HG02678 (cell line): ENCODE measurements around the gene IGFBP2.

ENCODE experiments used
- ATAC-seq: cut with Tn5 transposase; IDR thresholded peaks from one replicate; pipeline ENCODE4 v1.9.1; 2021; ENCODE audit warnings: mild to moderate bottlenecking, moderate library complexity; ENCODE audit not compliant: unreplicated experiment

Gene IGFBP2

GRCh38 chr2:216661051-216661450 lies 27.8 kb downstream of the IGFBP2 start:
- no peak for ATAC-seq

DNA sequence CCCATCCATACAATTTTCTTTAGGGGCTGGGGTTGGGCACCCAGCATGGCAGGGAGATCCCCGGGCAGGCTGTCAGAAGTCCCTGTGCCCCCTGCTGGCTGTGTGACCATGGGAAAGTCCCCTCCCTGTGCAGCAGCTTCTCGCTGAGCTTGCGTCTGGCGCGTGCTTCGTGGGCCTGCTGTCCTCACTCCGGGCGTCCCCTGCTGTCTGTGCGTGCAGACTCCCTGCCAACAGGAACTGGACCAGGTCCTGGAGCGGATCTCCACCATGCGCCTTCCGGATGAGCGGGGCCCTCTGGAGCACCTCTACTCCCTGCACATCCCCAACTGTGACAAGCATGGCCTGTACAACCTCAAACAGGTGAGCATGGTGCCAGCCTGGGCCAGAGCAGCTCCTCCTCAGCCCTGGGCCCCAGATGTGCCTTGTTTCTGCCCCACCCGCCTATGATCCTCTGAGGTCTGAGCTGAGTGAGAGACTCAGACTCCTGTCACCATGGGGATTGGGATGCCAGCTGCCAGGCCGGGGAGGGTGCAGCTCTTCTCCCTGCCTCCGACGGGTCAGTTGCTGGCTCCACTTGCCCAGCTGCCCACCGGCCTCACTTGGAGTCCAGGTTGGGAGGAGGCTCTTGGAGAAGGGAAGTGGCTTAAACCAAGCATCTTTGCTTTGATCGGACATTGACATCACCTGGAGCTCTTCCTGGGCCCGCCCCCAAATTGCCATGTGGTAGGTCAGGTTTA lies 28.6 kb downstream of the IGFBP2 start:
- no peak for ATAC-seq

DNA sequence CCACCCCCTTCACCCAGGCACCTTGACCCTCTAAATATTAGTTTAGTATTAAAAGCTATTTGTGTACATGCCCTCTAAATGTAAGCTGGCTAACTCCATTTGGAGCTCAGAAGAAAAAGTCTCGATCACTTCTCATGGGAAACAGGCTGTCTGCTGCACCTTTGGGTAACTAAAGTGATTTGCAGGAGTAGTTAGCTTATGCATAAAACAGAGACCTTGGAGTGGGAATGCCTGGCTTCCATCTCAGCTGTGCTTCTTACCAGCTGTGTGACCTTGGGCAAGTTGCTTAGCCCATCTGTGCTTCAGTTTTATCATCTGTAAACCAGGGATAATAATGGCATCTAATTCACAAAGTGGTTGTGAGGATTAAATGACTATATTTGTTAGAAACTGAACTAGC lies 29.9 kb downstream of the IGFBP2 start:
- no peak for ATAC-seq

GRCh38 chr2:216663846-216664245 lies 30.6 kb downstream of the IGFBP2 start:
- ATAC-seq = no peak

DNA sequence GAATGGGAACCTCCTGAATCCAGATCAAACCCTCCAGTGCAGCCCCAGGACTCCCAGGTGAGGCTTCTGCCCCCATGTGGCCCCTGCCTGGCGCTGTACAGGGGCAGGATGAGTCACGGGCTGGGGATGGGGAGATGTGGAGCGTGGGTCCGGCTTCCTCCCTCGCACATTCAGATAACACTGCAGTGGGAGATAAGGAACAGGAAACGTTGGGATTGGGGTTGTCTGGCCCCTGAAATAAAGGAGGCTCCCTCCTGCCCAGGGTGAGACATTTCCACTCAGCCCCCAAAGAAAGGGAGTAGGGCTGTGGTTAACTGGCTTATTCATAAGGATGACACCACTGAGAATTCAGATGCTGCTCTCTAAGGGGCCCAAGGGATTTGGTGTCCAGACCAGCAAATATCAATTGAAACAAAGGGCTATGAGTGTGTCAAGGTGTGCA lies 31.4 kb downstream of the IGFBP2 start:
- ATAC-seq = no peak

DNA sequence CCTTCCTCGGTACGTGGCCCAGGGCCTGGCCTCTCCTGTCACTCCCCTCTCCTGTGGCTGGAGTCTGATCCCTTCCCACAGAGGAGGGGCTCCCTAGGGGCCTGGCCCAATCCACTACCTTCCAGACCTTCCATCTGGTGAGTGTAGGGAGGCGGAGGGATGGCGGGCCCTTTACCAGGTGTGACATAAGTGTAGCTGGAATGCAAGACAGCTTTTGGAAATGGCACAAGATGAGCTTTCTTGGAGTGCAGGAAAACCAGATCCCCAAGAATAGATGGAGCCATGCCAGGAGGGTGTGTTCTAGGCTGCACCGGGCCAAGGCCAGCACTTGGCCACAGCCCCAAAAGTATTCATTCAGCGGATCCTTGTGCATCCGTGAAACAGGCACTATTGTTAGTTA lies 32.0 kb downstream of the IGFBP2 start:
- ATAC-seq = no peak

- ATAC-seq = no peak
Observed at GRCh38 chr2:216665717-216666116, 32.5 kb downstream of the IGFBP2 start.

DNA sequence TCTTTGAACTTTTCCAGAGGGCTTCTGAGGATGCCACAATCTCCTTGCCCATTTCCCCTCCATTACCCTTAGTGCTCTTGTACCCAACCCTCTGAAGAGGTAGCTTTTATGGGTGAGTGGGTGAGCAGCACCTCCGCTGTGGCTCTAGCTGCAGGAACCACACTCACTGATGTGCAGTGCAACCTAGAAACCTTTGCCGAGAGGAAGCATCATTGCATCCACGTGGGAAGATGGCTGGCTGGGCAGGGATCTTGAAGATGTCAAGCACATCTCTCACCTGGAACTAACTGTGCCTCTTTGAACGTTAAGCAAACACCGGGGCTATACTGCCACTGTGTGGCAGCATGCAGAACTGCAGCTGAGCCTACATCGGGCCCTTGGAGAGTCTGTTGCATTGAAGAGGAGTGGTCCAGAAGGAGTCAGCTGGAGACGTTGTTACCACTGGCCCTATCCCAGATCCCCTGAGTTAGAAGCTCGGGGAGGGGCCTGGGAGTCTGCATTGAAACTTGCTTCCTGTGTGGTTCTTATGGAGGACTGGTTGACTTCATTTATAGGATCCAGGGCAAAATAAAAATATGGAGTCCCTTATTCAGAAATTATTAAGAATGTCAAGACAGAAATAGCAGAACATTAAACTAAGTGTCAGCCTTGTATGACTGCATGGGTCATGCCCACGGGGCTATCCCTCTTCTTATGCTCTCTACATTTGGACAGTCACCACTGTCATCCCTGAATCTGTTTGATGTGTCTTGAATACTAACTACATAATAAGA lies 33.4 kb downstream of the IGFBP2 start:
- ATAC-seq = peak; percentile 81

DNA sequence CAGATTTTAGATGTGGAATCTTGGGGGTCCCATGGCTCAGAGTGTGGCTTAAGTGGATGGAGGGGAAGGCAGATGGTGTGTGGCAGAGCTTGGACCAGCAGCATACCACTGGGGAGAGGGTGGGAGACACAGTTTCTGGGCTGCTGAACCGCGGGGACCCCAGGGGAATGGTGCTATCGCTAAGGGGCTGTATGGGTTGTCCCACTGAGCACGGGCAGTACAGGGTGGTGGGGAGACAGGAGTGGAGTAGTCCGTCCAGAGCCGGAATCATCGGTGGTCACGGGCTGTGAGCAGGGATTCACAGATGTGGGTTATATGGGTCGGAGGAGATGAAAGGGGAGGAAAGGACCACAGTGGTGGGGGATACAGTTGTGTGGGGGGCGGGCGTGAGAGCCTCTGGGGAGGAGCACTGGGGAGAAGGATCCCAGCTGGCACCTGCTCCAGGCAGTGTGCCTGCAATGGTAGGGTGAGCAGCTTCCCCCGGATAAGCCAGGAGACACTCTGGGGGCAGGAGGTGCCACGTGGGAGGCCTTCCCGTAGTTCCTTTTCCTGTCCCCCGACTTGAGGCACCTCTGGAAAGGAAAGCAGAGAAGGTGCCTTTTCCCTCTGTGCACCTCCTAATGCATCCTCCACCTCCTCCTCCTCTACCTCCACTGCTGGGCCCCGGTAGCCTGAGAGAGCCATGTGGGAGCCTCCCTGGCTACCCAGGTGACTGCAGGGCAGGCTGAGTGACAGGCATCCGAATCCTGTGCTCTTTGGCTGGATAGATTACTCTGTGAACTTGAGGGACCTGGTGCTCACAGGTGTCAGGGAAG lies 37.3 kb downstream of the IGFBP2 start:
- ATAC-seq = no peak

- no peak for ATAC-seq
Observed at GRCh38 chr2:216671081-216671411, 37.8 kb downstream of the IGFBP2 start.

DNA sequence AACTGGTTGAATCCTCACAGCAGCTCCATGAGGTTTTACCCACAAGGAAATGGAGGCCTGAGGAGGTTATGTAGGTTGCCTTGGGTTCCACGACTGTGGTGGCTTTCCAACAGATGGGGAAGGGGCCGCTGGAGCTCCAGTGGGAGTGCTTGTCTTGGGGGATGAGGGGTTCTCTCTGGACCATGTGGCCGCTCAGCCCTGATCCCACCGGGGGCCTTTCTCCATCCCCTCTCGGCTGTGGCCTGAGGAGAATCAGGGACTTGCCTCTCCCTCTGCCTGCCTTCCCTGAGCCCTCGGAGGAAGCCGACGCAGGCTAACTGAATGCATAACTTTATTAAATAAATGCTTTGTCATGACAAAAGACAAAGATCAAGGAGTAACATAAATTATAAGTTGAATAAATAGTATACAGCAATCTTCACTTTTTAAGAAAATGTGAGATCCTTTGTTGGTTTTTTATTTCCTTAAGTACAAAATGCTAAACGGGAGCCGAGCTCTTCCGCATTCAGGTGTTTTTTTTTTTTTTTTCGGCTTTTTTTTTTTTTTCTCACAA lies 38.6 kb downstream of the IGFBP2 start:
- no peak for ATAC-seq

- no peak for ATAC-seq
Observed at GRCh38 chr2:216672466-216672865, 39.2 kb downstream of the IGFBP2 start.

DNA sequence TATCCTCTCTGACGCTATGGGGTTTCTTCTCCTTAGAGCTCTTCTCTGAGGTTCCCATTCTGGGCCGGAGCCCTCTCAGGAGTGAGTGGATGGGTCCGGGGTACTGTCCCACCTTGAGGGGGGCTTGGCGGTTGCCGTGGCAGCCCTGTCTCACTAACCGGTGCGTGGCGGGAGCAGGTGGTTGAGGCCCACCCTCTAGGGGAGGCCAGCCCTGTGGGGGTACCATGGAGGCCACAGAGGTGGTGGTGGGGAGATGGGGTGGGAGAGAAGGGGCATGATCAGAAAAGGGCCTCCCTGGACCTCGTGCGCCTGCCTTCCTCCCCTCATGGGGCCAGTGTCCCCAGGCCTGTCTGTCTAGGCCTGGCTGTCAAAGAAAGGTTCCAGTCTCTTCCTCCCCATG lies 39.8 kb downstream of the IGFBP2 start:
- no peak for ATAC-seq

DNA sequence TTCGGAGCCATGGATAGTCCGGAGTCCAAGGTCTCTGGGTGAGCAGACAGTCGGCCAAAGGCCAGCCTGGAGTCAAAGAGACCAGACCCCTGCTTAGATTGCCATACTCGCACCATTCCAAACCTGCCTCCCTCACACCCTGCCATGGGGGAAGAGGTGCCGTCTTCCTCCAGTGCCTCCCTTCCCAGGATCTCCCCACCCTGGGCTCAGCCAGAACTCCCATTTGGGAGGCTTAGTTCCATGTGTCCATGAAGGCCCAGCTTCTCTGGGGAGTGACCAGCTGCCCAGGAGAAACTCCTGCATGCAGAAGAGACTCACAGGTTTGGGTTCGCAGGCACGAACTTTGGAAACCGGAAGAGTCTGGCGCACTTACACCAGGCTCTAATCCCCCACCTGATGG lies 40.4 kb downstream of the IGFBP2 start:
- ATAC-seq = no peak

- no peak for ATAC-seq
Observed at GRCh38 chr2:216674376-216674775, 41.2 kb downstream of the IGFBP2 start.

- no peak for ATAC-seq
Observed at GRCh38 chr2:216676630-216677029, 43.4 kb downstream of the IGFBP2 start.

DNA sequence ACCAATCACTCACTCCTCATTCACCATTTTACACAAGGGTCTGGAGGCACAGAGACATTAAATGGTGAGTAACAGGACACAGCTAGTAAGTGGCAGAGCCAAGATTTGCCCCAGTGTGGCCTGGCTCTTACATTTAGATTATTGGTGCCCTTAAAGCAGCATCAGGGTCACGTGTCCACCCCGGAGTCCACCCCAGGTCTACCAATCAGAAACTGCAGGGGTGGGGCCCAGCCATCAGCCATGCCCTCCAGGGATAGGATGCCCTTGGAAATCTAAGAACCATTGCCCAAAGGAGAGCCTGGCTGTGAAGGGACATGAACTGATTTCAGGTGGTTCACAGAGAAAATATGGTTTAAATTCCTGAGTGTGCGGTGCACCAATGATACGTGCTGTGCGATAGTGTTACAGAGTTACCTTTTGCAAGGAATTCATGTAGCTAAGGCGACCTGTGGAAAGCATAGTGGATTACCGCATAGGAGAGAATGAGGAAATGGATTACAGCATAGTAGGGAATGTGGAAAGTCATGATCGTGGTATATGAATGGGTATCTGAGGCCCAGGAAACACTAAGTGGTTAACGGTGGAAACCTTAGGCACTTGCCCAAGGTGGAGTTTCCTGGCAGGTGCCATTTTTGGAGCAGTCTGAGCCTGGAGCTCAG lies 44.3 kb downstream of the IGFBP2 start:
- ATAC-seq = no peak

DNA sequence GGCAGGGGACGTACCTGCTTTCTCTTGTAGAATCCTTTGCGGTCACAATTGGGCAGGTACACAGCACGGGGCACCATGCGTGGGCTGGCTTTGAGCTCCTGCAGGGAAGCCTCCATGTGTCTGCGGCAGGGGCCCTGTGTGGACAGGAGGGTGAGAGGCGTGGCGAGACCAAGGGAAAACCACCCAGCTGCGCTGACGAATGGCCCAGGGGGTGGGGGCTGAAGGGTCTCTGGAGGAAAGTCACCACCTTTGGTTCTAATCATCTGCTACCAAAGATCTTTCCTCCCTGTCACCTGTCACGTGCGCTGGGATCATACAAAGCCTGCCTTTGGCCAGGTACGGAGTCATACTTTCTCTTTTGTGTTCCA lies 44.9 kb downstream of the IGFBP2 start:
- no peak for ATAC-seq

DNA sequence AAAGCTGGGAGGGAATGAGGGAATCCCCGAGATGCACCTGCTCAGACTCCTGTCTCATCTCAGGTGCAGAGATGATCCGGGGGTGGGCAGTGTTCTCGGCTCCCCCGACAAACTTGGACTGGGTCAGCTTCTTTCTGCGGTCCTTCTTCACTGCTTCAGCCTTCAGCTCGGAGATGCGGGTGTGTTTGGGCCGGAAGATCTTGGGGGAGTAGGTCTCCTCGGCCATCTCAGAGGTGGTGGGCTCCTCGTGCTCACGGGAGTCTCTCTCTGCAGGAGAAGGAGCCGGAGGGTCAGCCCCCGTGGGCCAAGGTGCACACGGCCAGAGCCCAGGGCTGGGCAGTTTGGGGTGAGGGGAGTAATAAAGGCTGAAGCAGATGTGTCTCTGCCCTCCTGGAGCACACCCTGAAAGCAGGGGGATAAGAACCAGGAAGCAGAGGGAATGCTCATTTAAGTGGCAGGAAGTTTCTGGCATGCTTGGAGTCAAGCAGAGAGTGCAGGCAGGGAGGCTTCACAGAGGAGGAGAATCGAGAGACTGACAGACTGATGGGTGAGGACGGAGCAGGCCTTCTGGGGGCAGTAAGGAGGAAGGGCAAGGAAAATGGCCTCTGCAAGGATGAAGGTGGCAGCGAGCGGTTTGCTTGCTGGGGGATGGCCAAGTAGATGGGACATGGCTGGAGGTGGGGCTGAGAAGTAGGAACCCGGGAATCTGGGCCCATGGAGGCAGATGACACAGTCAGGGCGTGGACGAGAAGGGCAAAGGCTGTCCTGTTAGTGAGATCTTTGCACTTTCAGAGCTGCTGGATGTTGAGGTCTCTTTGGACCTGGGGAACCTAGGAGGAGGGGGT lies 45.8 kb downstream of the IGFBP2 start:
- no peak for ATAC-seq

DNA sequence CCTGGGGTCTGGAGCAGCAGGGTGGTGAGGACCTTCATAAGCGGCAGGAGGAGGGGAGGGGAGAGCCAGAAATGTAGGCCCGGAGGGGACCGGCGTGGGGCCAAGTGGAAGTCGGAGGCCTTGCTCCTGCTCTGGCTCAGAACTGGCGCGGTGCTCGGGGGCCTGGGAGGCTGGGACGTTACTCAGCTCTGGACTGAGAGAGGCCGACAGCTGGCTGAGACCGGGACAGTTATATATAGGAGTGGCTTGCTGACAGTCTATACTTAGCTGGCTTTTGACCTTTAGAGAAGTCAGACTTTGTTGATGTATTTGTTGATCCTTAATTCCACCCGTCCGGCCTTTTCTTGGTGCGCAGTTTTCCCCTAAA lies 46.4 kb downstream of the IGFBP2 start:
- no peak for ATAC-seq
